H9 (cell line): ENCODE data around the gene SSBP2. TPM values are rescaled to one million over a fixed set of nuclear protein-coding genes. Genes with fewer than 3 reads are reported as not detected.

Source experiments
- DNase-seq: peaks from one replicate; pipeline ENCODE4 v3.0.0-alpha.2; 2017
- H2AFZ ChIP-seq: one replicate; pipeline ENCODE4 v1.6.1; 2013; ENCODE audit warnings: mild to moderate bottlenecking, low read length, control low read depth, moderate library complexity
- H2AK5ac ChIP-seq: 2 replicates; pipeline ENCODE4 v1.6.1; 2013; ENCODE audit warnings: low read length, control low read depth, mixed read lengths; ENCODE audit not compliant: insufficient read length
- H2BK120ac ChIP-seq: one replicate; pipeline ENCODE4 v1.6.1; 2013; ENCODE audit warnings: low read depth, mild to moderate bottlenecking, low read length, control low read depth, inconsistent platforms; ENCODE audit not compliant: poor library complexity, severe bottlenecking
- H2BK12ac ChIP-seq: 2 replicates; pipeline ENCODE4 v1.6.1; 2013; ENCODE audit warnings: low read length, control low read depth, mixed read lengths, low read depth; ENCODE audit not compliant: insufficient read length
- H2BK15ac ChIP-seq: 2 replicates; pipeline ENCODE4 v1.6.1; 2013; ENCODE audit warnings: low read depth, low read length, control low read depth
- H2BK20ac ChIP-seq: one replicate; pipeline ENCODE4 v1.6.1; 2013; ENCODE audit warnings: low read depth, mild to moderate bottlenecking, low read length, control low read depth, inconsistent platforms; ENCODE audit not compliant: poor library complexity, severe bottlenecking
- H2BK5ac ChIP-seq: 2 replicates; pipeline ENCODE4 v1.6.1; 2013; ENCODE audit warnings: low read length, control low read depth, mixed read lengths; ENCODE audit not compliant: insufficient read length
- H3K14ac ChIP-seq: 2 replicates; pipeline ENCODE4 v1.6.1; 2013; ENCODE audit warnings: low read length, control low read depth; ENCODE audit not compliant: insufficient read depth
- H3K18ac ChIP-seq: 2 replicates; pipeline ENCODE4 v1.6.1; 2013; ENCODE audit warnings: low read depth, mild to moderate bottlenecking, mixed read lengths, low read length, control low read depth; ENCODE audit not compliant: insufficient read length
- H3K23ac ChIP-seq: 2 replicates; pipeline ENCODE4 v1.6.1; 2013; ENCODE audit warnings: low read length, control low read depth, mixed read lengths, low read depth; ENCODE audit not compliant: insufficient read length
- H3K23me2 ChIP-seq: 2 replicates; pipeline ENCODE4 v1.6.1; 2013; ENCODE audit warnings: low read depth, mild to moderate bottlenecking, mixed read lengths, low read length, control low read depth; ENCODE audit not compliant: insufficient read length, poor library complexity, severe bottlenecking
- H3K27ac ChIP-seq: 2 replicates; pipeline ENCODE4 v1.5.1; 2013; ENCODE audit warnings: low read length, control low read depth, mixed read lengths, low read depth; ENCODE audit not compliant: insufficient read length
- H3K27me3 ChIP-seq: 2 replicates; pipeline ENCODE4 v1.6.1; 2013; ENCODE audit warnings: low read length, control low read depth, inconsistent platforms; ENCODE audit not compliant: insufficient read depth
- H3K4ac ChIP-seq: 2 replicates; pipeline ENCODE4 v1.6.1; 2013; ENCODE audit warnings: low read depth, mild to moderate bottlenecking, control low read depth, inconsistent platforms, low read length, moderate library complexity
- H3K4me1 ChIP-seq: 2 replicates; pipeline ENCODE4 v1.6.1; 2013; ENCODE audit warnings: low read length, control low read depth, inconsistent platforms; ENCODE audit not compliant: insufficient read depth
- H3K4me2 ChIP-seq: 2 replicates; pipeline ENCODE4 v1.6.1; 2013; ENCODE audit warnings: low read length, control low read depth, mixed read lengths; ENCODE audit not compliant: insufficient read length, insufficient read depth
- H3K56ac ChIP-seq: 2 replicates; pipeline ENCODE4 v1.6.1; 2013; ENCODE audit warnings: low read depth, mild to moderate bottlenecking, mixed read lengths, low read length, control low read depth; ENCODE audit not compliant: insufficient read length
- H3K79me1 ChIP-seq: 2 replicates; pipeline ENCODE4 v1.6.1; 2013; ENCODE audit warnings: low read depth, mild to moderate bottlenecking, moderate library complexity, low read length, control low read depth, inconsistent platforms; ENCODE audit not compliant: insufficient read depth, poor library complexity, severe bottlenecking
- H3K79me2 ChIP-seq: 2 replicates; pipeline ENCODE4 v1.6.1; 2013; ENCODE audit warnings: low read length, control low read depth, inconsistent platforms; ENCODE audit not compliant: insufficient read depth
- H3K9ac ChIP-seq: 2 replicates; pipeline ENCODE4 v1.6.1; 2013; ENCODE audit warnings: low read length, control low read depth, mixed read lengths; ENCODE audit not compliant: insufficient read length; ENCODE audit errors: extremely low read depth
- H3K9me3 ChIP-seq: one replicate; pipeline ENCODE4 v1.6.1; 2013; ENCODE audit warnings: low read depth, low read length, inconsistent platforms; ENCODE audit not compliant: control insufficient read depth
- H3T11ph ChIP-seq: one replicate; pipeline ENCODE4 v1.6.1; 2013; ENCODE audit warnings: mild to moderate bottlenecking, low read length, control low read depth, inconsistent platforms
- H4K20me1 ChIP-seq: one replicate; pipeline ENCODE4 v1.6.1; 2013; ENCODE audit not compliant: control insufficient read depth, insufficient read length, insufficient read depth
- H4K5ac ChIP-seq: 2 replicates; pipeline ENCODE4 v1.6.1; 2013; ENCODE audit warnings: low read depth, mild to moderate bottlenecking, mixed read lengths, low read length, control low read depth; ENCODE audit not compliant: insufficient read length
- H4K8ac ChIP-seq: replicated peaks from 2 replicates; pipeline ENCODE4 v1.6.1; 2013; ENCODE audit warnings: low read length, control low read depth, mixed read lengths, low read depth; ENCODE audit not compliant: insufficient read length
- H4K91ac ChIP-seq: 2 replicates; pipeline ENCODE4 v1.6.1; 2013; ENCODE audit warnings: low read depth, mild to moderate bottlenecking, moderate library complexity, mixed read lengths, low read length, control low read depth; ENCODE audit not compliant: insufficient read length
- H3K27ac Mint-ChIP-seq, 3 experiments: 2 replicates in 2 of 3; 3 replicates in 1 of 3; pipeline ENCODE4 v1.8.0; 2020 to 2021; ENCODE audit warnings: mixed read lengths in 3 of 3, mild to moderate bottlenecking in 1 of 3, moderate library complexity in 1 of 3
- H3K27me3 Mint-ChIP-seq: 2 replicates; pipeline ENCODE4 v1.8.0; 2021; ENCODE audit warnings: low read depth, mild to moderate bottlenecking, moderate library complexity, mixed read lengths
- H3K36me3 Mint-ChIP-seq, 3 experiments: 2 replicates in 2 of 3; 3 replicates in 1 of 3; pipeline ENCODE4 v1.8.0; 2020 to 2021; ENCODE audit warnings: low read depth in 3 of 3, mixed read lengths in 3 of 3; ENCODE audit not compliant: insufficient read depth in 1 of 3
- H3K4me1 Mint-ChIP-seq, 2 experiments: 2 replicates each; pipeline ENCODE4 v1.8.0; 2020; ENCODE audit warnings: mixed read lengths in 2 of 2
- H3K4me3 Mint-ChIP-seq, 2 experiments: 2 replicates in 1 of 2; 3 replicates in 1 of 2; pipeline ENCODE4 v1.8.0; 2020 to 2021; ENCODE audit warnings: mild to moderate bottlenecking in 2 of 2, mixed read lengths in 2 of 2, moderate library complexity in 1 of 2
- H3K9me3 Mint-ChIP-seq, 2 experiments: 2 replicates in 1 of 2; 3 replicates in 1 of 2; pipeline ENCODE4 v1.8.0; 2020; ENCODE audit warnings: mild to moderate bottlenecking in 2 of 2, mixed read lengths in 2 of 2, moderate library complexity in 1 of 2
- CTCF ChIP-seq: fragments of 200-600 bp; sonication (generic); conservative IDR thresholded peaks from 3 replicates; pipeline ENCODE4 v1.8.0; 2021; ENCODE audit warnings: antibody characterized with exemption, mild to moderate bottlenecking
- WGBS: extraction: QIAGEN DNeasy Blood & Tissue Kit; methylation state at CpG from one replicate; pipeline ENCODE4 v1.1.7; 2013; ENCODE audit warnings: missing lambda C conversion rate, low lambda C conversion rate, mixed read lengths; ENCODE audit not compliant: insufficient read length; ENCODE audit errors: extremely low coverage; 5-methylcytosine and 5-hydroxymethylcytosine counted together
- total RNA-seq: library from RNA; stranded (reverse); gene quantifications from 2 replicates; pipeline ENCODE4 v1.2.1, GENCODE V29; 2021

Gene SSBP2
- total RNA-seq, 1 experiment from 2014 or later, result 35.6 TPM

- H3K27me3 ChIP-seq, result no peaks in the 10 kb centered on the region
- no peak for DNase-seq
- H2AFZ ChIP-seq, result no peak overlapping the region
- H3T11ph ChIP-seq, result no peak overlapping the region
- no peak overlapping the region for H2BK12ac ChIP-seq
- no peak overlapping the region for H3K14ac ChIP-seq
- no peak overlapping the region for H4K8ac ChIP-seq
- H2BK20ac ChIP-seq, result no peak overlapping the region
- H3K36me3 Mint-ChIP-seq, result no peaks in the 10 kb centered on the region
- no peaks in the 10 kb centered on the region for H4K20me1 ChIP-seq
- H3K79me2 ChIP-seq, result no peaks in the 10 kb centered on the region
- no peaks in the 10 kb centered on the region for H3K4me1 ChIP-seq
- no peak overlapping the region for H4K91ac ChIP-seq
- H3K9me3 ChIP-seq, result no peaks in the 10 kb centered on the region
- H3K18ac ChIP-seq, result no peak overlapping the region
- no peak overlapping the region for H3K27ac Mint-ChIP-seq
- H3K27ac ChIP-seq, result no peak overlapping the region
- no peak for TF ChIP-seq CTCF
- H2AK5ac ChIP-seq, result no peak overlapping the region
- no peaks in the 10 kb centered on the region for H3K27me3 Mint-ChIP-seq
- H3K4ac ChIP-seq, result no peak overlapping the region
- H2BK5ac ChIP-seq, result no peak overlapping the region
- no peak overlapping the region for H2BK120ac ChIP-seq
- H3K9me3 Mint-ChIP-seq, result no peaks in the 10 kb centered on the region
- H3K56ac ChIP-seq, result no peak overlapping the region
- H3K4me3 Mint-ChIP-seq, result no peak overlapping the region
- no peak overlapping the region for H3K9ac ChIP-seq
- H3K4me1 Mint-ChIP-seq, result peaks cover 4 to 20% of the 10 kb centered on the region in 2 experiments; a peak in 2 of 4 replicates
- no peak overlapping the region for H3K23ac ChIP-seq
- H4K5ac ChIP-seq, result no peak overlapping the region
- no peaks in the 10 kb centered on the region for H3K79me1 ChIP-seq
- WGBS, result no CpG with 5 or more reads among the region's 2 CpGs
- no peaks in the 10 kb centered on the region for H3K23me2 ChIP-seq
- no peak overlapping the region for H2BK15ac ChIP-seq
- no peak overlapping the region for H3K4me2 ChIP-seq
Measured at GRCh38 chr5:81409361-81409760, 341.5 kb downstream of the SSBP2 start.
